ENCODE data around the gene F8.
A peak's percentile ranks its signal among the peaks of the same experiment; 100 is the strongest.

Gene F8

GRCh38 chrX:155022585-155022984 is at the start of gene F8:
TSS of gene F8 (minus strand) at chrX:155022723. CDS start at chrX:155022552, 171 bp downstream.
- no peak for FAIRE-seq

GRCh38 chrX:155071694-155072280 is 49.3 kb upstream of the F8 start:
- no peak for FAIRE-seq

- FAIRE-seq, result no peak
Observed at GRCh38 chrX:155070975-155071693, 48.6 kb upstream of the F8 start, which contains the start of the genes BRCC3, CMC4 and MTCP1. TSS of gene BRCC3 (plus strand) at chrX:155071508. CDS start at chrX:155071528, 20 bp downstream. TSS of gene CMC4 (minus strand) at chrX:155071136. CDS start at chrX:155064023, 7,113 bp downstream. TSS of gene MTCP1 (minus strand) at chrX:155071136. CDS start at chrX:155066010, 5,126 bp downstream.

- no peak for FAIRE-seq
Observed at GRCh38 chrX:155070663-155070974, 48.1 kb upstream of the F8 start.

- no peak for FAIRE-seq
Observed at GRCh38 chrX:155070038-155070437, 47.5 kb upstream of the F8 start.

- FAIRE-seq, result no peak
Observed at GRCh38 chrX:155069414-155069813, 46.9 kb upstream of the F8 start.

GRCh38 chrX:155068165-155068564 is 45.6 kb upstream of the F8 start:
- no peak for FAIRE-seq

- no peak for FAIRE-seq
Observed at GRCh38 chrX:155065035-155065734, 42.7 kb upstream of the F8 start.

- FAIRE-seq, result no peak
Observed at GRCh38 chrX:155061760-155062159, 39.2 kb upstream of the F8 start.

- peak; percentile 86 for FAIRE-seq
Observed at GRCh38 chrX:155056877-155057792, 34.6 kb upstream of the F8 start.

- FAIRE-seq, result no peak
Observed at GRCh38 chrX:155056471-155056870, 33.9 kb upstream of the F8 start.

- no peak for FAIRE-seq
Observed at GRCh38 chrX:155055494-155055893, 33.0 kb upstream of the F8 start.

GRCh38 chrX:155054255-155054654 is 31.7 kb upstream of the F8 start:
- no peak for FAIRE-seq

GRCh38 chrX:155053656-155054055 is 31.1 kb upstream of the F8 start:
- no peak for FAIRE-seq

- no peak for FAIRE-seq
Observed at GRCh38 chrX:155052738-155053498, 30.4 kb upstream of the F8 start.

GRCh38 chrX:155048977-155049619 is 26.6 kb upstream of the F8 start:
- FAIRE-seq, result no peak

- no peak for FAIRE-seq
Observed at GRCh38 chrX:155046811-155047528, 24.4 kb upstream of the F8 start.

GRCh38 chrX:155046129-155046810 is 23.7 kb upstream of the F8 start:
- FAIRE-seq, result no peak

GRCh38 chrX:155035688-155036087 is 13.2 kb upstream of the F8 start:
- no peak for FAIRE-seq

GRCh38 chrX:155031657-155032056 is 9.1 kb upstream of the F8 start:
- no peak for FAIRE-seq

Data from islet of Langerhans (tissue), 1 donor.